D341Med (cell line): Measurements from ENCODE around the gene TTLL11.

Experiments
- DNase-seq: peaks from one replicate; pipeline ENCODE4 v3.0.0; 2012; ENCODE audit warnings: low spot score

Gene TTLL11

DNA sequence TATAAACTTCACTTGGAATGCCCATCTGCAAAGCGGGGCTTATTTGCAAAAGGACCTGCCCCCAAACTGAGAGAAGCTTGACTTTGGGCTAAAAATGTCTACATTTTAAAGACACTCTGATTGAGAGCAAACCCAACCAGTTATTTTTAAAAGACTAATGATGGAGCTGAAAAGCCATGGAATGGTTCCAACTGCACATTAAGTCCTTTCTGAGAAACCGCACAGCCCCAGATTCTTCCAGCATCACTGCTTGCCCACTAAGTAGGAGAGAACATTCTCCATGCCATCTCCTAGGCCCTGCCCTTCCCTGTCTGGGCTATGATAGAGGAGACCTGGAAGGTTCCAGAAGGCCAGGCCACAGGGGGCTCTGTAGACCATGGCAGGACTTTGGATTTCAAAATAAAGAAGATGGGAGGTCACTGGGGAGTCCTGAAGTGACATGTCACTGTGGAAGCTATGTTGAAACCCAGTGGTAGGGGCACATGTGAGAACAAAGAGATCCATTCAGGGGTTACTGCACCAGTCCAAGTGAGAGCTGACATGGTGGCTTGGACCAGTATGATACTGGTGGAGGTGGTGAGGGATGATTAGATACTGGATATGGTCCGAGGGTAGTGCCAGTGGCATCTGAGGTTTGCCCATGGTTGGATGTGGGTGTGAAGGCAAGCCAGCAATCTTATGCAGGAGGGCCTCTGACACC is 262.5 kb downstream of the TTLL11 start:
- no peak for DNase-seq

DNA sequence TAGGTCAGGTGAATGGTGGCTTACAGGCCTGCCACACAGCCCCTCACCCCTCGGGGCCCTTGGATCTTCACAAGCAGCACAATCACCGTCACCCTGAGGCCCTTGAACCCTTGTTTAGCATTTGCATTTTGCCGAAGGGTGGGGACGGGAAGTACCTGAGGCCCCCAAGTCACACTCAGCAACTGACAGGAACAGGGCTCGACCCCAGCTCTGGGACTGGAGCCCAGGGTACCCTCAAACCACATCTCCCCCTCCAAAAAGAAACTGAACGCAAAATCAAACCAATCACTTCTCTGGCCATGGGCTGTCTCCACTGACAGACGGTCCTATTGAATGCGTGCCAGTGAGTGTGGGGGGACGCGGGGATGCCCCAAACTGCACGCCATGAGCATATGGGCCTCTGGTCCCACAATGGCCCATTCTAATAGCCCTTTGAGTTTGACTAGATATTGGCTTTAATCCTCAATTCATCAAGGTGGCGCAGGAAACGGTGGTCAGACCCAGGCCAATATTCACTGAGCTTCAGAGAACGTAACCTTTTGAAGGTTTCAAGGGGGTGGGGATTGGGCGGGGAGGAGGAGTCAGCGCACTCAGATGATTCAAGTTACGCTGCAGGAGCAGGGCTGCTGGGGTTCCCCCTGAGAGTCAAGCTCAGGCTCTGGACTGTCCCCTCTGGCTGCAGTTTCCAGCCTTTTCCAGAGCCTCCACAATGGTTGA is 265.7 kb downstream of the TTLL11 start:
- DNase-seq = no peak

DNA sequence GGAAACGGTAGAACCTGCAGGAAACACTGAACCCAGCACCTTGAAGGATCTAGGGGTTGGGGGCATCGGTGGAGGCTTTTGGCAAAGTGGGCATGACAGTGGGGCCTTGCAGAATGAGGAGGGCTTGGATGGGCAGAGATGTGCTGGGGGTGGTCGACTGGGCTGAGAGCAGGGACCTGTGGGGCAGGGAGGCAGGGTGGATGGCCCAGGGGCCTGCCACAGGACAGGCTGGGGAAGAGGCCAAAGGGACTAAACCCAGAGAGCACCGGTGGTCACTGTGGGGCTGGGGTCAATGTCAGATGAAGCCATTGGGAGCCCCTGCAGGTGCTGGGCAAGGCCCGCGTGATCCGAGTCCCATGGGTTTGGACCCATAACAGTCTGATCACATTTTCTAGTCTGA is 266.4 kb downstream of the TTLL11 start:
- no peak for DNase-seq

DNA sequence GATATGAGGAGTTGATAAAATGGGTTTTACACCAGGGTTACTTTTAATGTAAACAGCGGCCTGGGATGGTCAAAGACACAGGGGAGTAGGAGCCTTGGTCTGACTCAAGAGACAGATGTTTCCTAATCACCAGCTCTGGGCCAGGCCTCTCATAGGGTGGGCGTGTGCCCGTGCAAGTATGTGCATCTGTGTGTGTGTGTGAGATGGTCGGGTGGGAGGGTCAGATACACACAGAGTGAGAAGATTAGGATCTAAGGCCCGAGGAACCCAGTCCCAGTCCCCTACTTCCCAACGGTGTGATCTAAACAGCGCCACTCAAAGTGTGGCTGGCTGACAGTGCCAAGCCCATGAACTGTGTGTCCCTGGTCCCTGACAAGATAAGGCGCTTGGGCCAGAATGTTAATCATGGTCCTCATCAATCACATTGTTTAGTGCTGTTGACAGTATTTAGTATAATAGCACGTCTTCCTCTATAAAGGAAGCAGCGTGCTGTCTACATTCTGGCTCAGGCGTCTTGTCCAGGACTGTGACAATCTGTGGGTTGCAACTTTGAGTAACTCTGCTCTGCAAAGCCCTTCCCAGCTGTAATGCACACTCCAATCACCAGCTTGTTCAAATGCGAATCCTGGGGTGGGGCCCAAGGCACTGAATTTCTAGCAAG is 267.9 kb downstream of the TTLL11 start:
- no peak for DNase-seq

DNA sequence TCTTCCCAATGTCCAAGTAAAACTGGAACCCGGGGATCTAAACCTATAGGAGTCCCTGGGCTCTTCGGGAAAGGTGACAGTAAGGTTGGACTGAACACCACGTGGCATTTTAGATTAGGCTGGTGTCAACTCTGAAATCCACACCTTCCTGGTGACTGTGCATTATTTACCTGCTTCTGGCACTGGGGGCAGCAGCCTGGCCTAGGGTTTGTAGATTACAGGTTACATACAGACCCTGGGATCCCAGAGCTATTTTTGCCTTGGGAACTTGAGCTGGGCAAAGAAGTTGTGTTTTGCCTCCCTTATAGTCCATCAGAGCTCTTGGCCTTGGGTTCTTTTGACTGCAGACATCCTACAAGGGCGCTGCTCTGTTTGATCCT is 268.5 kb downstream of the TTLL11 start:
- no peak for DNase-seq

DNA sequence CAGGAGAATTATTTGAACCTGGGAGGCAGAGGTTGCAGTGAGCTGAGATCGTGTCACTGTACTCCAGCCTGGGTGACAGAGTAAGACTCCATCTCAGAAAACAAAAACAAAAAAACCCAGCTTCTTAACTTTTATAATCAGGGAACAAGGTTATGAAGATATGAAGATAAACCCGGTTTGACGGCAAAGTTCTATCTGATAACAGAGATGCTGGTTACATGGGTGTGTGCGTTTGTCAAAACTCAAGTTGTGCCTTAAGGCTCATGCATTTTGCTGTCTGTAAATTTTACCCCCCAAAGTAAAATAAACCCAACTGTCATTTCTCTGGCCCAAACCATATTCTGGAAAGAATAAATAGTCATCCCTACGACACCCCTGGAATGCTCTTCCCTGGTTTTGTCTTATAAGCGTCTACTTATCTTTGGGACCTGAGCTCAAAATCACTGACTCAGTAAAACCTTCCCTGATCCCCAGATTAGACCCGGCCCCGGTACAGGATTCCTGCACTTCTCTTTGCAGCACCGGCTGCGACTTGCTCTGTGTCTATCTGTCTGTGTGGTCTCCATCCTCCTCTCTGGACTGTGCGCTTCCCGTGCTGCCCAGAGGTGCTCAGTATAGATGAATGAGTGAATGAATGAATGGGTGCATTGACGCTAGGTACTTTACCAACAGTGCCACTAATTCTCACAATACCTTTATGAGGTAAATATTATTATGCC is 269.5 kb downstream of the TTLL11 start:
- no peak for DNase-seq

DNA sequence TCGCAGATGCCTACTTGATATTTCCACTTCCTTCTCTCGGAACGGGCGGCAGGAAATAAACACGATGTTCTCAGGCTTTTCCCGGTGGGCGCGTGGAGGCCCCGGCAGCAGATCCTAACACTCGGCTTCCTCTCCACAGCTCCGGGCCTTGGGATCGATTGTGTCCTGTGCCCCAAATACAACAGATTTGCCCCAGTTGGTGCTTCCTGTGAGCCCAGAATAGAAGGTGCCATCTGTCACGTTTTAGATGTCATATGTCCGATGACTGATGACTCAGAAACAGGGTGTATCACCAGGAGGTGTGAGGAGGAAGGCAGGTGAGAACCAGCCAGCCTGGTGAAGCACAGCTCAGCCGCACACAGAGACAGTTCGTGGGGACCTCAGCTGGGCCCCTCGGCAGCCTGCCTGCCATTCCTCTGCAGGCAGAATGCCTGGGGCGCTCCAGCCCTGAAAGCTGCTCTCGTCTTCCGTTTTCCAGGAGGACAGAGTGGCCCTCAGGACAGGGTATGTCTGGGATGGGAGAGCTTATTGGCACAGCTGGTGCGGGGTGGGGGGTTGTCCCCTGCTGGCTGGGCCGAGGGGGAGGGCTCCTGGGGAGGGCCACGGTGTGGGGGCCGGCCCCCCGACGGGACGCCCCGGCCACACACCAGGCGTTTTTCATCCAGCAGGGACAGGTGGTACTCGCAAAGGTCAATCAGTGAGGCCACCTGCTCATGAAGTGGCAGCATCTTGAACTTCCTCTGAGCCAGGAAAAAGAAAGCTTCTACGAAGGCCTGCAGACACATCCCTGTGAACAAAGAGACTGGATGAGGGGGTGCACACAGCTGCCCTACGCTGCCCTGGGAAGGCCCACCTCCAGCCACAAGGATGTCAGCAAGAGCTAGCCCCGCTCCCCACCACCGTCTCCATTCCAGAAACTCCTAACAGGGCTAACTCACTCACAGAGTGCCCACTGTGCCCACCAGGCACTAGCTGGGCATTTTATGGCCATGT is 270.7 kb downstream of the TTLL11 start:
- no peak for DNase-seq

DNA sequence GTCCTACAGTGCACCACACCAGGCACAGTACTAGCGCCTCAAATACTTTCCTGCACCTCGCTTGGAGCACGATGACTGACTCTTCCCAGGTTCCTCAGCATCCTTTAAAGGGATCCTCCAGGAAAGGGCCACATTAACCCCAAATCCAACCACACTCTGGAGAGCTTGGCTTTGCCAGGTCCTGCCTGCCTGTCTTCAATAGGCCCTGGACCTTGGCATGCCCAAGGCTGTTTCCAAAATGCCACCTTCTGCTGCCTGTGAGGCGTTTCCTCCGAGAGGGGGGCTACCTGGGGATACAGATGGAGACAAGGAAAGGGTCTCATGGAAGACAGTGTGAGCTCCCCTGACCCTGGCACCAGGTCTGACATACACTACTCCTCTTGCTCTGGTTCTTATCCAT is 271.8 kb downstream of the TTLL11 start:
- DNase-seq = no peak

DNA sequence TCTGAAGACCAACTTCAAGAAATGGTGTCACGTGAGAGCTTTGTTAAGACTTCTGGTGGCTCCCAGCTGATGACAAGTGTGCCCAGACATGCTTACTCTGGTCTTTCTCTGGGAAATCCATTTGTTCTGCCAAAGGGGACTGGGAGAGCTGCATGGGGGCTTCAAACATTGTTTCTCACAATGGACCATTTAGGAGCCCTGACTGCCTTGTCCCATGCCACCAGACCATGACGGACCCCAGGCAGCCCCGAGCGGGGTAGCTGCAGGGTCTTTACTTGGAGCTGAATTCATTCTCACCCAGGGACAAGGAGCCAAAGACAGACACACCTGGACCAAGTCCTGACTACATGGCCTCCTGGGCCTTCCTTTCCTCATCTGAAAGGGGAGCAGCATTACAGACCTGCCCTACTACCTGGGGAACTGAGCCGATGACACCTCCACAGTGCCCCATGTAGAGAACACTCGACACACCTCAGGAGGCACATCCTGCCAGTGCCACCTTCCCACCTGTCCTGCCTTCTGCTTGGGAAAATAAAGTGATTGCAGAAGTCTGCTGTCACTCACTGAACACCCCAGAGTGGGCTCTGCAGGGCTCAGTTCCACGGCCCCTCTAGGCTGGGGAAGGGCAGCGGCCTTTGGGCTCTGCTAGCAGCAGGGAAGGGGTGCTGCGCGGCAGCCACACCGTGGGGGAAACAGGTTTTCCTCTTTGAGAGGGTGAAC is 272.7 kb downstream of the TTLL11 start:
- no peak for DNase-seq

DNA sequence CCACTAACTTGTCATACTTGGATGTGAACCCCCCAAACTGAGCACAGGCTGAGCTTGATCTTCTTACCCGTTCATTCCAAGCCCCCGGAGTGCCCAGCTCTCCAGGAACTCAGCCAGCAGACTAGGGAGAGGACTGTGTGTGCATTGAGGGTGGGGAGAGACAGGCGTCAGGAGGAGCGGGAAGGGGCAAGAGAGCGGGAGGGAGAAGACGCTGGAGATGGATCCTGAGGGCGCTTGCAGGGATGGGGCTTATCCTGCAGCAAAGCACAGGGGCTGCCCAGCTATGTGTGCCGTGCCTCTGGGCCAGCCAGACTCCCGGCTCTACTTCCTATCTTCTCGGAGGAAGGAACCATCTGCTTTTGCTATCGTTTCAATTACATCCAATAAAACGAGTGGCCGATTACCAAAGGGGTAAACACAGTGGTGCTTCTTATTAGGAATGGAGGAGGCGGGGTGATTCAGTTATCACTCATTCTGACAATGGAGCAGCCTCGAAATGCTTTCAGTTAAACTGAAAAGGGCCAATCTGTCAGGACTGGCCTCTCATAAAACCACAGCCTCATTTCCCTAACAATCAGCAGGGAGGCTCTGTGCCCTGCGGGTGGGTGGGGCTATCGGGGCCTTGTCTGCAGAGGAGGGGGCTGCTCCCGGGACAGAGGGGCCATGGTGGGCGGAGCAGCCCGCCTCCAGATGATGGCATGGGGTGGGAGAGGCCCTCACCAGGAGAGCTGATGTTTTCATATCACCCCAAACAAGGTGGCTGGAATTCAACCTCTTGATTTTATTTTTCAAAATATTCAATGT is 273.5 kb downstream of the TTLL11 start:
- no peak for DNase-seq

DNA sequence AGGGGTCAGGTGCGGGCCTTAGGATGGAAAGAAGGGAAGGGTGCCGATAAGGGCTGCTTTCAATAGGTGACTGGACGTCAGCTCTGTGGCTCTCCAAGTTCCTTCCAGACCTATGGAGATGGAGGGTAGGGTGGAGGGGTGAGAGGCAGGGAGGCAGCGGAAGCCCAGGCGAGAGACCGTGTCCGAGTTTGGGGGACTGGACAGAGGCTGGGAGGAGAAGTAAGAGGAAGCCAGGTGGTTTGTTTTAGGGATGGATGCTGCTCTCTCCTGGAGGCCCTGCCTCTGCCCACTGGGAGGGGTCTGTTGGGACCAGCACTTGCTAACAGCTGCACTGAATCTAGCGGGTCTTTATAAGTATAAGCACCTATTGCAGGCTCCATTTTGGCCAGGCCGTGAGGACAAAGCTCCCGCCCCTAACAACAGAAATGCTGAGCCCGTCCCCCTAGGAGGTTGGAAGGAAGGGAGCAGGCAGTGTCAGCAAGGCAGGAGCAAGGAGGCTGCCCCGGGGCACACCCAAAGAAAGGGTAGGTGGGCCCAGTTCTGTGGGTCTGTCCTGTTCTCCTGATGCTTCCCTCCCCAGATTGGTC is 274.2 kb downstream of the TTLL11 start:
- DNase-seq = no peak

DNA sequence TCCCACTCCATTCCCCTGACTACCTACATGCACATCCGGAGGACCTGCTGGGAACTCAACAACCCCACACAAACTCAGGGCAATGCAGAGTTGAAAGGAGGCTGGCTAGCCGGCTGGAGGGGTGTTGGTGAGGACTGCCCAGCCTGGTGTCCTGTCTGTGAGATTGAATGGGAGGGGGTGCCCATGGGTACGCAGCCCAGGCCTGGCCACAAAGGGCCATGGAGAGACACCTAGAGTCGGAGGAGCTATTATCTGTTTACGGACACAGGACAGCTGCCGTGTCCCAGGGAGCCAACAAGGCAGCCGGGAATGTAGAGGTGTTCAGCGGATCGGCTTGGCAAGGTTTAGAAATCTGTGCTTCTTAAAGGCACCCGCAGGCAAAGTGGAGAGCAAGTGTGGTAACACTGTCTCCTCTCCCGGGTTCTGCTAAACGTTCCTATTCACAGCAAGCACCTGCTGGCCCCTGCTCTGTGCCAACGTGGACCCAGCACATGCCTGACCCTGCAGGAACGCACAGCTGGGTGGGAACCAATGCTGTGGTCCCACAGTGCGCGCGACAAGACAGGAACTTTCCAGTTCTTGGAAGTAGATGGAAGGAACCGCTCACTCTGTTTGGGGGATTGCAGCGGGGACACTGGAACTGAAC is 275.0 kb downstream of the TTLL11 start:
- DNase-seq = no peak

DNA sequence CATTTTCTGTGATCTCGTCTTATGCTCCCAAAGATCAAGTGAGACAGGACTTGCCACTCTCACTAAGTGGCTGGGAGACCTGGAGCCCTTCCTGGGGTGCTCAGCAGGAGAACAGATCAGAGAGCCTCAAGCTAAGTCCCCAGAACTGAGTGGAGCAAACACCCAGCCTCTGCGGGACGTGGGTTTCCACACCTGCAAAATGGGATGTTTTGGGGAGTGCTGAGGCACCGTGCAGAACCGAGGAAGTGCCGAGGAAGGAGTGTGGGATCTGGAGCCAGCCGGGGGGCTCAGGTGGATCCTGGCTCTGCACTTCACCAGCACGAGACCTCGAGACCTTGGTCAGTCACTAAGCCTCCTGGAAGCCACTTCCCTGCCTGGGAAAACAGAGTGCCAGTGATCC is 275.6 kb downstream of the TTLL11 start:
- no peak for DNase-seq

DNA sequence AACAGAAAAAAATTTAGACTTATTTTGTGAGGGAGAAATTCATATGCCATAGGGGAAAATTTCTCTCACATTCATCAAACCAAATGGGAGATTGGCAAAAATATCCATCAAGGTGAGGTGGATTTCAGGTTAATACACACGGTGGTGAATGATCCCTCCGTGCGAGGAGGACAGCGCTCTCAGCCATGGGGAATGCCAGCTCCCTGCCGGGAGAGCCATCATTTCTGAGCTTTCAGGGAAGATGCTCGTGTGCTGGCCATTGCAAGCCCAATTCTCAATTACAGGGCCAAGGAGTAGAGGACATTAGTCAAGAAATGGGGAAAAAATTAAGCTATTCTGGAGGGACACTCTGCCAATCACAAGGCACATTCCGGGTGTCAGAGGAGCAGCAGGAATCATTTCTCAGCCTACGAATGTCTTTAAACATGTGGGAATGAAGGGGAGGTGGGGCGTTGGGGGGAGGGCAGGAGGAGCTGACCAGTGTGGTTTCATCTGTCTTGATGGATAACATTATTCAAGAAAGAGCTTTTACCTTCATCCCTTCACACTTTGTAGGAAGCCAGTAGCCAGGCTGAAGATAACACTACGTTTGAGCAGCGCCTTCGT is 276.2 kb downstream of the TTLL11 start:
- no peak for DNase-seq

DNA sequence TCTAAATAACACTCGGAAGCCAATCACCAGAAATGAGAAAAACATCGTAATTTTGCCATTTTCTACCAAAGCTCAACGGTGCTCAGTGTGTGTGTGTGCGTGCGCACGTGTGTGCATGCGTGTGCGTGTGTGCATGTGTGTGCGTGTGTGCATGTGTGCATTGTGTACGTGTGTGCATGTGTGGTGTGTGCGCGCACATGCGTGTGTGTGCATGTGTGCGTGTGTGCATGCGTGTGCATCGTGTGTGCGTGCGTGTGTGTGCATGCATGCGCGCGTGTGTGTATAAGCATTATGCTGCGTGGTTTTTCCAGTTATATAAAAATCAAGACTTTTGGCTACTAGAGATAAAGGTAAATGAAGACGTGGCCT is 276.7 kb downstream of the TTLL11 start:
- no peak for DNase-seq

DNA sequence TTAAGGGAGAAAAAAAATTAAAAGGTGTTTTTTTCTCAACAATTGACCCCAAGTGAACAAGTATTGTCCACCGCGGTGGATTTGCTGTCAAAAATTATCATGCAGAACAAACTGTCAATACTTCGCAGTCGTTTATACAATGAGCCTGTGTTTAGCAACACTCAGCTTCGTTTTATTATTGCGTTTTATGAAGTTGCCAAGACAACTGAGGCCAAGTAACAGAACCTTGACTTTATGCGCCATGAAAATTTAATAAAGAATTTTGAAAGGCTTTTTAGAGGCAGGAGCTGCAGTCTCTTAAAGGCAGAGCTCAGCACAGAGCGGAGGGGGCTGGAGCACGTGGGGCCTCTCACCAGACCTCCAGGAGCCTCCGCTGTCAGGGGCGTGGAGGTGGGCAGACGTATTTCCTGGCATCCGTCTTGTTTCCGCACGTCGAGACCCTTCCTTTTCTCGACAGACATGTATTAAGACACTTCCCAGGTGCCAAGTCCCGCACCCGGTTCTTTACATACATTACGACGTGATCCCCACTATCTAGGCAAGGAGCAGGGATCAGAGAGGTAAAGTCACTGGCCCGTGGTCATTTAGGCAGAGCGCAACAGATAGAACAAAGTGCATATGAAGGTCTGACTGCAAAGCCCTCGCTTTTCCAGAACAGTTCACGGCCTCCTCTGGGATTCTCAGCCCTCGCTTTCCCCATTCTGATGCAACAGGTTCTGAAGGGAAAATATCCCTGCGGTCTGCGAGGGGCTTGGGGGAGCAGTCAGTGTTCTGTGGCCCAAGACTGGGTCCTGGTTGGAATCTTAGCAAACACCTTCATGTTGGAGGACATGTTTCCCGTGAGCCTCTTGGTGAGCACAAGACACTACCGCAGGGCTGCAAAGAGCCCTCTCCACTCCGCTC is 277.3 kb downstream of the TTLL11 start:
- no peak for DNase-seq

DNA sequence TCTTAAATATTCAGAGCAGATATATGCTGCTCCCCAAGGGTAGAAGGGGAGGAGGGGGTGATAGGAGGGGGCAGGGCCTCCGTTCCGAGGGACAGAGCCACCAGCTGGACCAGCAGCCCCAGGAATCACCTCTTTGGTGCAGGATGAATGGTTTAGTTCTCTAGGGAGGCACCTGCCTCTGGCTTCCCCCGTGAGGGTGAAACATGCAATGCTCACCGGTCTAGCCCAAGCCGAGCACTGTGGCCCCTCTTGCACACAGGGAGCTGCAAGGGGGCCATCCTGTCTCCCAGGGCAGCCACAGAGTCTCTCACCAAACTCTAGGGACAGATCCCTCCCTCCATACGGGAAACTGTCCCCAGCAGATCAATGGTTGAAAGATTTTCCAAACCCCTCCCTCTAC is 278.0 kb downstream of the TTLL11 start:
- no peak for DNase-seq

DNA sequence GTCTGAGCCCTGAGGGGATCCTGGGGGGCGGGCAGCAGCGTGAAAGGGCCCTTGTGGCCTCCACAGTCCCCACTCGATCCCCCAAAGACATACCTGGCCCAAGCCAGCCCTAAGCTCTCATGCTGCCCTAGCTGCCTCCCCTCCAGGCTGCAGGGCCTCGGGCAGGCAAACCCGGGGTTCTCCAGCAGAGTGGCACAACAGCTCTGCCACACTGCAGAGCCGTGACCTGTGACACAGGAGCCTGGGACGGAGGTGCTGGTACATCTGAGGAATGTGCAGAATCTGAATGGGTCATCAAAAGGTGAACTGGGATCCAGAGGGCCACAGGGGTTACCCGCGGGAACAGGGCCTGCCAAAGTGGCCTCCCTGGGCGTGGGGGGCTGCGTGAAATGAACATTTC is 278.5 kb downstream of the TTLL11 start:
- no peak for DNase-seq
